Osteocyte (in vitro differentiated cells): Measurements from ENCODE around the gene KRTAP5-1. TPM values are rescaled to one million over a fixed set of nuclear protein-coding genes. Genes with fewer than 3 reads are reported as not detected.
"Not testable (repeated sequence)": the region's sequence is repeated elsewhere in the genome, so short reads cannot be mapped to it uniquely, and the experiment has no call there.

Source experiments
- DNase-seq: peaks from one replicate; pipeline ENCODE4 v3.0.0; 2021; ENCODE audit warnings: mixed read lengths; ENCODE audit not compliant: unreplicated experiment; ENCODE audit errors: extremely low spot score
- H3K27ac Mint-ChIP-seq: one replicate; pipeline ENCODE4 v1.8.0; 2021; ENCODE audit warnings: mild to moderate bottlenecking, mixed read lengths; ENCODE audit not compliant: unreplicated experiment
- H3K27me3 Mint-ChIP-seq: one replicate; pipeline ENCODE4 v1.8.0; 2021; ENCODE audit warnings: mixed read lengths; ENCODE audit not compliant: unreplicated experiment
- H3K36me3 Mint-ChIP-seq: one replicate; pipeline ENCODE4 v1.8.0; 2021; ENCODE audit warnings: mixed read lengths; ENCODE audit not compliant: unreplicated experiment
- H3K4me1 Mint-ChIP-seq: one replicate; pipeline ENCODE4 v1.8.0; 2021; ENCODE audit warnings: mixed read lengths; ENCODE audit not compliant: unreplicated experiment
- H3K4me3 Mint-ChIP-seq: one replicate; pipeline ENCODE4 v1.8.0; 2021; ENCODE audit warnings: mild to moderate bottlenecking, moderate library complexity, mixed read lengths; ENCODE audit not compliant: unreplicated experiment
- H3K9me3 Mint-ChIP-seq: one replicate; pipeline ENCODE4 v1.8.0; 2021; ENCODE audit warnings: mixed read lengths; ENCODE audit not compliant: unreplicated experiment
- CTCF ChIP-seq: fragments of 200-600 bp; sonication (generic); IDR thresholded peaks from 2 replicates; pipeline ENCODE4 v1.5.0; 2021; ENCODE audit warnings: antibody characterized with exemption, mild to moderate bottlenecking, moderate library complexity
- total RNA-seq: library from RNA; stranded (reverse); gene quantifications from 2 replicates; pipeline ENCODE4 v1.2.1, GENCODE V29; 2021

Gene KRTAP5-1
- total RNA-seq, 1 donor from 2014 or later, result not detected

DNA sequence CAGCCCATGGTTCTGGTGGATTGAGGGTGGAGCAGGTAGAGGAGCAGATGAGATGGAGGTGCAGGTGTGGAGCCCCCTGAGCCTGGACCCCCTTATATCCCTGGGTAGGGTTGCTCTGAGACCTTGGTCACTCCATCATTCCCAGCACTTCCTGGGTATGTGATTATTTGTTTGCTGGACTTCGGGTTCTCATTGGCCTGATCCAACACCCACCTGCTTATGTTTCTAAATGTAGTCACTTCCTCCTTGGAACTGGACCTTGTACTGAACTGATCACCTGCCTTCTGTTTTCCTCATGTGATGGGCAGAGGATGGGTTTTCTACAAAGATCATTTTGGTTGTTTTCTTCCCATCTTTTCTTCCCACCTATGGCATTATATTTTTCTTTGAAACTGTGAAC, 37.0 kb upstream of the KRTAP5-1 start, which contains the start of gene KRTAP5-4:
KRTAP5-4 (minus strand) TSS at position 53 of the 400 bp plus-strand sequence; CDS start at position 8, 45 bp downstream.
- peaks cover 55% of the 10 kb centered on the region for H3K27me3 Mint-ChIP-seq
- H3K9me3 Mint-ChIP-seq, result peaks cover 4% of the 10 kb centered on the region
- H3K36me3 Mint-ChIP-seq, result no peaks in the 10 kb centered on the region
- no peaks in the 10 kb centered on the region for H3K4me1 Mint-ChIP-seq
- H3K27ac Mint-ChIP-seq, result no peak within 1 kb of the TSS
- TF ChIP-seq CTCF, result no peak
- H3K4me3 Mint-ChIP-seq, result no peak within 1 kb of the TSS
- no peak for DNase-seq

- Mint-ChIP-seq H3K4me1 (no peaks in the 10 kb centered on the region), H3K4me3 (no peak overlapping the region), H3K27me3 (peaks cover 57% of the 10 kb centered on the region), H3K27ac (no peak overlapping the region), H3K9me3 (peaks cover 4% of the 10 kb centered on the region), H3K36me3 (no peaks in the 10 kb centered on the region)
- DNase-seq, result no peak
- no peak for TF ChIP-seq CTCF
These were observed 34.4 kb upstream of the KRTAP5-1 start for GRCh38 chr11:1619449-1619848.

DNA sequence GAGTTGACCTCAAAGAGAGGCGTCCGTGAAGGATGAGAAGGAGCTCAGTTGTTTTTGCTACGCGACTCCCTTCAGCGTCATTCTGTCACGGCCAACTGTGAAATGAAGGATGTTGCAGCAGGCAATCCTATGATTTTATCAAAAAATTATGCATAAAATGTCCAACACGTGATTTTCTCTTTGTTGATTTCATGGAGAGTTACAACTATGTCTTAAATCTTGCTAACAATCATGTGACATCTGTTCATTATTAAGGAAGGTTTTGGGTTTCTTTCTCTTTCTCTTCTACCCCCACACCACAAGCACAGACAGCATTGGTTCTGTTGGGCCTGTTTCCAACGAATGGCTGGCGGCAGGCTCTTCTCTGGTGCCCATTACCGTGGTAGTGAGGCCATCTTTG, 33.1 kb upstream of the KRTAP5-1 start:
- H3K9me3 Mint-ChIP-seq, result peaks cover 4% of the 10 kb centered on the region
- H3K4me3 Mint-ChIP-seq, result no peak overlapping the region
- H3K4me1 Mint-ChIP-seq, result no peaks in the 10 kb centered on the region
- peaks cover 59% of the 10 kb centered on the region for H3K27me3 Mint-ChIP-seq
- no peak overlapping the region for H3K27ac Mint-ChIP-seq
- no peak for TF ChIP-seq CTCF
- DNase-seq, result no peak
- H3K36me3 Mint-ChIP-seq, result no peaks in the 10 kb centered on the region

DNA sequence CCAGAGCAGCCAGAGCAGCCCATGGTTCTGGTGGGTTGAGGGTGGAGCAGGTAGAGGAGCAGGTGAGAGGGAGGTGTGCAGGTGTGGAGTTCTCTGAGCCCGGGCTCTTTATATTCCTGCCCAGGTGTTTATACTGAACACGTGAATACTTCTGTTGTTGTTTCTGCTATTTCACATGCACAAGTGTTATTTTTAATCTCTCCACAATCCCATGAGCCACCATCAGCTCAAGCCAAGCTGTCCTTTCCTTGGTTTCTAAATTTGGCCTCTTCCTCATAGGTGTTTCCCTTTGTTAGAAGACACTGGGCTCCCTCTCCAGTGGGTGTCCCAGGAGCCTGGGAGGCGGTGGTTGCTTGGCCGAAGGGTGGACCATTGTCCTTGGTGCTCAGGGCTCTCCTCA, 23.3 kb upstream of the KRTAP5-1 start, which contains the start of gene KRTAP5-3:
KRTAP5-3 (minus strand) TSS at position 101 of the 400 bp plus-strand sequence; CDS start at position 23, 78 bp downstream.
- DNase-seq, result no peak
- Mint-ChIP-seq H3K9me3 (no peaks in the 10 kb centered on the region), H3K36me3 (no peaks in the 10 kb centered on the region), H3K27ac (no peak within 1 kb of the TSS), H3K4me3 (no peak within 1 kb of the TSS), H3K4me1 (no peaks in the 10 kb centered on the region), H3K27me3 (peaks cover 54% of the 10 kb centered on the region)
- TF ChIP-seq CTCF, result no peak

DNA sequence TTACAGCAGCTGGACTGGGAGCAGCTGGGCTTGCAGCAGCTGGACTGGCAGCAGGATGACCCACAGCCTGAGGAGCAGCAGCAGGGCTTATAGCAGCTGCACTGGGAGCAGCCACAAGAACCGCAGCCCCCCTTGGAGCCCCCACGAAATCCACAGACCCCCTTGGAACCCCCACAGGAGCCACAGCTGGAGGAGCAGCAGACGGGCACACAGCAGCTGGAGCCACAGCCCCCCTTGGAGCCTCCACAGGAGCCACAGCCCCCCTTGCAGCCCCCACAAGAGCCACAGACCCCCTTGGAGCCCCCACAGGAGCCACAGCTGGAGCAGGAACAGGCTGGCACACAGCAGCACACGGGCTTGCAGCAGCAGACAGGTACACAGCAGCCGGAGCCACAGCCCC, 22.8 kb upstream of the KRTAP5-1 start:
- DNase-seq, H3K9me3 Mint-ChIP-seq, H3K27ac Mint-ChIP-seq, H3K4me1 Mint-ChIP-seq, H3K36me3 Mint-ChIP-seq, H3K4me3 Mint-ChIP-seq: not testable (repeated sequence)
- H3K27me3 Mint-ChIP-seq, result peaks cover 55% of the 10 kb centered on the region

DNA sequence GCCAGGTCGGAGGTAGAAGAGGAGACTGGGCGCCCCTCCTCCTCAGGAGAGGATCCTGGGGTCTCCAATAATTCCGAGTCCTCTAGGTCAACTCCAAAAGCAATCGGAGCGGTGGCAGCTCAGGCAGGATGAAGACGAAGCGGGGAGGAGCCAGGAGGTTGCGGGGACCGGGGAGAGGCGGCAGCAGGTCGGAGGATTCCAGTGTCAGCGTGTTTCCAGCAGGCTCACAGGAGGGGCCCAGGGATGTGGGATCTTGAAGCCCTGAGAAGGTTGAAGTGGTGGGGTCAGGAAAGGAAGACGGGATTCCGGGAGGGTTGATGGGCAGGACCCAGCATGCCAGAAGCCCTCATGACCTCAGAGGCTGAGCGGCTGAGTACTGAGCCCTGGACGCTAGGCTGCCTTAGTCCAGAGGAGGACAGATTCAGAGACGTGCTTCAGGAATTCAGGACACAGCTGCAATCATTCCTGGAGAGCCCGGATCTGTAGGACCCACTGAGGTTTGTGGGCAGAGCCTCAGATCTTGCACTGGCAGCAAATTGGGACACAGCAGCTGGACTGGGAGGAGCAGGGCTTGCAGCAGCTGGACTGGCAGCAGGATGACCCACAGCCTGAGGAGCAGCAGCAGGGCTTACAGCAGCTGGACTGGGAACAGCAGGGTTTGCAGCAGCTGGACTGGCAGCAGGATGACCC, 22.2 kb upstream of the KRTAP5-1 start:
- H3K27me3 Mint-ChIP-seq, result peaks cover 58% of the 10 kb centered on the region
- H3K36me3 Mint-ChIP-seq, H3K27ac Mint-ChIP-seq, DNase-seq, H3K4me3 Mint-ChIP-seq, H3K9me3 Mint-ChIP-seq, H3K4me1 Mint-ChIP-seq: not testable (repeated sequence)

- H3K36me3 Mint-ChIP-seq, H3K4me1 Mint-ChIP-seq, H3K27ac Mint-ChIP-seq: not testable (repeated sequence)
These were observed 20.8 kb upstream of the KRTAP5-1 start for GRCh38 chr11:1605923-1606322.

More at GRCh38 chr11:1605923-1606322, 20.8 kb upstream of the KRTAP5-1 start:
- H3K27me3 Mint-ChIP-seq, result peaks cover 61% of the 10 kb centered on the region
- DNase-seq, H3K4me3 Mint-ChIP-seq, H3K9me3 Mint-ChIP-seq: not testable (repeated sequence)
